GM18870 (cell line): Measurements from ENCODE around the gene FAM13A.
"Not testable (repeated sequence)": the region's sequence is repeated elsewhere in the genome, so short reads cannot be mapped to it uniquely, and the experiment has no call there.

Experiments used
- ATAC-seq: cut with Tn5 transposase; IDR thresholded peaks from one replicate; pipeline ENCODE4 v1.9.1; 2021; ENCODE audit warnings: moderate library complexity; ENCODE audit not compliant: unreplicated experiment

FAM13A gene

GRCh38 chr4:88964450-88964849, 92.5 kb downstream of the FAM13A start:
- ATAC-seq = peak; percentile 79

GRCh38 chr4:88963817-88964216, 93.2 kb downstream of the FAM13A start:
- ATAC-seq = peak; percentile 14

GRCh38 chr4:88962396-88962795, 94.6 kb downstream of the FAM13A start:
- ATAC-seq = no peak

- ATAC-seq = no peak
Observed at GRCh38 chr4:88960576-88960975, 96.4 kb downstream of the FAM13A start.

- no peak for ATAC-seq
Observed at GRCh38 chr4:88958080-88958479, 98.9 kb downstream of the FAM13A start.

- ATAC-seq = no peak
Observed at GRCh38 chr4:88957570-88957969, 99.4 kb downstream of the FAM13A start.

GRCh38 chr4:88955580-88956380, 101.2 kb downstream of the FAM13A start:
- no peak for ATAC-seq

GRCh38 chr4:88953400-88953799, 103.6 kb downstream of the FAM13A start:
- ATAC-seq = peak; percentile 84

GRCh38 chr4:88952081-88952480, 104.9 kb downstream of the FAM13A start:
- no peak for ATAC-seq

- no peak for ATAC-seq
Observed at GRCh38 chr4:88949605-88950004, 107.4 kb downstream of the FAM13A start.

- no peak for ATAC-seq
Observed at GRCh38 chr4:88940506-88940905, 116.5 kb downstream of the FAM13A start.

GRCh38 chr4:88939697-88940096, 117.3 kb downstream of the FAM13A start:
- ATAC-seq = no peak

- no peak for ATAC-seq
Observed at GRCh38 chr4:88938138-88938537, 118.8 kb downstream of the FAM13A start.

- no peak for ATAC-seq
Observed at GRCh38 chr4:88937081-88937480, 119.9 kb downstream of the FAM13A start.

GRCh38 chr4:88933414-88934160, 123.4 kb downstream of the FAM13A start:
- ATAC-seq = no peak

- ATAC-seq = no peak
Observed at GRCh38 chr4:88928852-88929251, 128.1 kb downstream of the FAM13A start.

GRCh38 chr4:88927420-88927819, 129.6 kb downstream of the FAM13A start:
- no peak for ATAC-seq

GRCh38 chr4:88919056-88919455, 137.9 kb downstream of the FAM13A start:
- no peak for ATAC-seq

GRCh38 chr4:88913181-88913580, 143.8 kb downstream of the FAM13A start:
- ATAC-seq = not testable (repeated sequence)

- ATAC-seq = no peak
Observed at GRCh38 chr4:88911246-88912212, 145.5 kb downstream of the FAM13A start.

- no peak for ATAC-seq
Observed at GRCh38 chr4:88910101-88910500, 146.9 kb downstream of the FAM13A start.
